ENCODE data around the gene CFAP100.

CFAP100 gene

GRCh38 chr3:126466886-126467610 is 72.3 kb downstream of the CFAP100 start:
- H3K9me3 ChIP-seq (ENCODE audit: control extremely low read depth in 1 of 5, control insufficient read depth in 4 of 5, insufficient read depth in 2 of 5, low read depth in 1 of 5, low read length in 4 of 5) = no peaks in the 10 kb centered on the region
- WGBS (ENCODE audit: insufficient coverage) = 74% methylated on average over 10 of the region's 19 CpGs
- peaks cover 4 to 8% (median 7%) of the 10 kb centered on the region in 4 experiments for H3K4me1 ChIP-seq (ENCODE audit: control extremely low read depth in 1 of 4, control insufficient read depth in 4 of 4, insufficient read depth in 4 of 4, low read length in 3 of 4)
- no peak overlapping the region for H3K27ac ChIP-seq (ENCODE audit: insufficient read depth in 1 of 2, low read depth in 1 of 2, low read length in 2 of 2, poor library complexity in 1 of 2, severe bottlenecking in 2 of 2)
- H3K27me3 ChIP-seq (replicated peaks in 2 of 5; ENCODE audit: control insufficient read depth in 4 of 5, insufficient read depth in 5 of 5, low read length in 4 of 5) = no peaks in the 10 kb centered on the region
- H3K36me3 ChIP-seq (ENCODE audit: control insufficient read depth in 4 of 4, insufficient read depth in 4 of 4, low read length in 3 of 4) = peaks cover 22 to 93% (median 75%) of the 10 kb centered on the region in 4 experiments
- ChIA-PET CTCF (interaction anchor here (1.0 kb wide), 1 partner anchor 9 kb away, joined by 3 read pairs; the partner anchor contains the start of gene ZXDC), POLR2A (no interaction called here)
- DNase-seq = no peak
- H3K4me3 ChIP-seq (ENCODE audit: control insufficient read depth in 1 of 7, extremely low read depth in 1 of 7, insufficient read depth in 4 of 7, low read depth in 2 of 7, low read length in 6 of 7) = no peak overlapping the region

GRCh38 chr3:126467611-126467955 is 72.9 kb downstream of the CFAP100 start:
- H3K4me1 ChIP-seq (ENCODE audit: control extremely low read depth in 1 of 4, control insufficient read depth in 4 of 4, insufficient read depth in 4 of 4, low read length in 3 of 4) = peaks cover 9 to 14% (median 11%) of the 10 kb centered on the region in 4 experiments
- no peaks in the 10 kb centered on the region for H3K9me3 ChIP-seq (ENCODE audit: control extremely low read depth in 1 of 5, control insufficient read depth in 4 of 5, insufficient read depth in 2 of 5, low read depth in 1 of 5, low read length in 4 of 5)
- no peak for DNase-seq
- WGBS (ENCODE audit: insufficient coverage) = 85% methylated on average over 8 of the region's 8 CpGs
- POLR2A ChIA-PET = interaction anchor here (0.7 kb wide), 1 partner anchor 482 kb away, joined by 3 read pairs; no protein-coding TSS in a partner anchor
- no peaks in the 10 kb centered on the region for H3K27me3 ChIP-seq (replicated peaks in 2 of 5; ENCODE audit: control insufficient read depth in 4 of 5, insufficient read depth in 5 of 5, low read length in 4 of 5)
- CTCF ChIA-PET = no interaction called here
- H3K4me3 ChIP-seq (ENCODE audit: control insufficient read depth in 1 of 7, extremely low read depth in 1 of 7, insufficient read depth in 4 of 7, low read depth in 2 of 7, low read length in 6 of 7) = no peak overlapping the region
- H3K27ac ChIP-seq (ENCODE audit: insufficient read depth in 1 of 2, low read depth in 1 of 2, low read length in 2 of 2, poor library complexity in 1 of 2, severe bottlenecking in 2 of 2) = no peak overlapping the region
- H3K36me3 ChIP-seq (ENCODE audit: control insufficient read depth in 4 of 4, insufficient read depth in 4 of 4, low read length in 3 of 4) = peaks cover 22 to 87% (median 71%) of the 10 kb centered on the region in 4 experiments

DNA sequence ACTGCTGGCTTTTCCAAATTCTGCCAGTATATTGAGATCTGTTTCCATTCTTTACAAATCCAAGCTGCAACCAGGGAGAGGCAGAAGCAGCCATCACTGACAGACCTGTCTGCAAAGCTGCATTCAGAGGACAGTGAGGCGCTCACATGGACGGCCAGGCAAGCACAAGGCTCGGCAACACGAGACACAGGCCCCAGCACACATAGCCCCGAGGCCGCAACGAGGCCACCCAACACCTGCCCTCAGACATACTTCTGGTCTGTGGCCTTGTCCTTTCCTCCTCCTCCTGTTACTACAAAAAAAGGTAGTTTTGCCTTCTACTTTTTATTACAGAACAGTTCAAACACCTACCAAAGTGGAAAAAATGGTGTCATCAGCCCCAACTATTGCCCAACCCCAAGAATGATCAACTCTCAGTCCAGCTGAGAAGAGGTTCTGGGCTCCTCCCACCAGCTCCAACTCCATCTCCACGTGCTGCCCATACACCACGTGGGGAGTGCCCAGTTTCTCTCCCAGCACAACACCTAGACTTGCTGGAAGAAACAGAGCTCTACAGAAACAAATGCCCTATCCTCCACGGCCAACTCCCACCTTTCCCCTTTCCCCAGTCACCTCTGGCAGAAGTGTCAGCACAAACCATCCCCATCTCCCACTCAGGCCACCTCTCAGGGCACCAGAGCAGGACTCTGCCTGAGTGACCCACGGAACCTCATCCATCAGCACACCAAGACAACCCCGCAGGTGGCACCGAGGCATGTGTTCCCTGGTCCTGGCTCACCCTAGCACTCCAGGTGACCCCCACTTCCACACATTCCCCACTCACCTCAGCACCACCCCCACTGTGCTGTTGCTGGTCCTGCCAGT is 73.6 kb downstream of the CFAP100 start:
- Histone ChIP-seq H3K27me3 (replicated peaks in 2 of 5; ENCODE audit: control insufficient read depth in 4 of 5, insufficient read depth in 5 of 5, low read length in 4 of 5) (no peaks in the 10 kb centered on the region), H3K4me1 (ENCODE audit: control extremely low read depth in 1 of 4, control insufficient read depth in 4 of 4, insufficient read depth in 4 of 4, low read length in 3 of 4) (peaks cover 15 to 20% (median 18%) of the 10 kb centered on the region in 4 experiments), H3K4me3 (ENCODE audit: control insufficient read depth in 1 of 7, extremely low read depth in 1 of 7, insufficient read depth in 4 of 7, low read depth in 2 of 7, low read length in 6 of 7) (no peak overlapping the region), H3K27ac (ENCODE audit: insufficient read depth in 1 of 2, low read depth in 1 of 2, low read length in 2 of 2, poor library complexity in 1 of 2, severe bottlenecking in 2 of 2) (no peak overlapping the region), H3K36me3 (ENCODE audit: control insufficient read depth in 4 of 4, insufficient read depth in 4 of 4, low read length in 3 of 4) (peaks cover 20 to 80% (median 68%) of the 10 kb centered on the region in 4 experiments), H3K9me3 (ENCODE audit: control extremely low read depth in 1 of 5, control insufficient read depth in 4 of 5, insufficient read depth in 2 of 5, low read depth in 1 of 5, low read length in 4 of 5) (no peaks in the 10 kb centered on the region)
- ChIA-PET CTCF (no interaction called here), POLR2A (interaction anchor here (0.7 kb wide), 1 partner anchor 483 kb away, joined by 3 read pairs; no protein-coding TSS in a partner anchor)
- WGBS (ENCODE audit: insufficient coverage) = 97% methylated on average over 9 of the region's 13 CpGs
- DNase-seq = no peak

DNA sequence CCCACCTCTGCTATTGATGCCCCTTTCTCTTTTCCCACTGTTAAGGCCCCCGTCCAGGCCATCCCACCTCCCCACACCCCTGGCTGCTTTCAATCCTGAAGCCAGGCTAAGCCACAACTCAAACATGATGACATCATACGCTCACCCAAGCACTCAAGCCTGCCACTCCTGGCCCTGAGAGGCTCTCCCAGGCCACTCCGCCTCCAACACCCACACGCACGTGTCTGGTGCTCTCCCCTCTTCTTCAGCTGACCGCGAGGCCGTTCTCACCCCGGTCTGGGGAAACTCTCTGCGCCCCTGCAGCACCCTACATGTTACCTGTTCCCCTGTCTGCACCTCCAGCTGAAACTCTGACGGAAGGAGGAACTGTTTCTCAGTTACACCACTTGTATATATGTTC is 74.8 kb downstream of the CFAP100 start:
- POLR2A ChIA-PET = no interaction called here
- Histone ChIP-seq H3K36me3 (ENCODE audit: control insufficient read depth in 4 of 4, insufficient read depth in 4 of 4, low read length in 3 of 4) (peaks cover 18 to 70% (median 61%) of the 10 kb centered on the region in 4 experiments), H3K27ac (ENCODE audit: insufficient read depth in 1 of 2, low read depth in 1 of 2, low read length in 2 of 2, poor library complexity in 1 of 2, severe bottlenecking in 2 of 2) (no peak overlapping the region), H3K9me3 (ENCODE audit: control extremely low read depth in 1 of 5, control insufficient read depth in 4 of 5, insufficient read depth in 2 of 5, low read depth in 1 of 5, low read length in 4 of 5) (no peaks in the 10 kb centered on the region), H3K4me1 (ENCODE audit: control extremely low read depth in 1 of 4, control insufficient read depth in 4 of 4, insufficient read depth in 4 of 4, low read length in 3 of 4) (peaks cover 25 to 31% (median 29%) of the 10 kb centered on the region in 4 experiments), H3K27me3 (replicated peaks in 2 of 5; ENCODE audit: control insufficient read depth in 4 of 5, insufficient read depth in 5 of 5, low read length in 4 of 5) (no peaks in the 10 kb centered on the region), H3K4me3 (ENCODE audit: control insufficient read depth in 1 of 7, extremely low read depth in 1 of 7, insufficient read depth in 4 of 7, low read depth in 2 of 7, low read length in 6 of 7) (no peak overlapping the region)
- DNase-seq = no peak
- CTCF ChIA-PET = no interaction called here
- 93% methylated on average over 4 of the region's 11 CpGs for WGBS (ENCODE audit: insufficient coverage)

DNA sequence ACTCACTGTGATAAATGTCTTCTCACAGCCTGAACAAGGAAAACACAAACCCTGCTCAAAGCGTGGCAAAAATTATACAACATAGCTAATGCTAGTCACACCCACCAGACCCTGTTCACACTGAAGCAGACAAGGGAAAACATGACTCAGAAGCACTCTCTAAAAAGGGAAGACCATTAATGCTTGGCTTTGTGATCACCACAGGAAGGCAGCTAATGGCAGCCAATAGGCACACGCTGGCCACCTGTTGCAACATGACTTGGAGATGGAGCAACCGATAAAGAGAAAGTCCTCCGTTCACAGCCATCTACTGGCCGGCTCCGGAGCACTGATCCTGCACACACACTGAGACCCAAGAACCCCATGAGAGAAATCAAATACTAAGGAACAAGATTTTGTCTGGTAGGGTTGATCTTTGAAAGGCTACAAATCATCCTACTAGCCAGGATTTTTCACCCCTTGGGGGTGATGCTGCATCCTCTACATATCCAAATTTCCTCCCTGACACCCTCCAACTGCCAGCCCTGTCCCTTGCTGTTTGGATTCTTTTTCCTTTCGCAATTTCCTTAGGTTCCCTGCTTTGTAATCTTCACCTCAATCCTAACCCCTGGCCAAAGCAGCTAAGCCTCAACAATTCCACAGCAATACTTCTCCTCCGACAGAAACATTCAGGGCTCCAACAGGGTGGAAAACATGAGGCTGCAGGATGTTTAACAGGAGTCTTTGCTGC is 77.7 kb downstream of the CFAP100 start:
- Histone ChIP-seq H3K36me3 (ENCODE audit: control insufficient read depth in 4 of 4, insufficient read depth in 4 of 4, low read length in 3 of 4) (peaks cover 10 to 40% (median 37%) of the 10 kb centered on the region in 4 experiments), H3K27me3 (replicated peaks in 2 of 5; ENCODE audit: control insufficient read depth in 4 of 5, insufficient read depth in 5 of 5, low read length in 4 of 5) (no peaks in the 10 kb centered on the region), H3K4me1 (ENCODE audit: control extremely low read depth in 1 of 4, control insufficient read depth in 4 of 4, insufficient read depth in 4 of 4, low read length in 3 of 4) (peaks cover 25 to 44% (median 43%) of the 10 kb centered on the region in 4 experiments), H3K27ac (ENCODE audit: insufficient read depth in 1 of 2, low read depth in 1 of 2, low read length in 2 of 2, poor library complexity in 1 of 2, severe bottlenecking in 2 of 2) (no peak overlapping the region), H3K9me3 (ENCODE audit: control extremely low read depth in 1 of 5, control insufficient read depth in 4 of 5, insufficient read depth in 2 of 5, low read depth in 1 of 5, low read length in 4 of 5) (no peaks in the 10 kb centered on the region), H3K4me3 (ENCODE audit: control insufficient read depth in 1 of 7, extremely low read depth in 1 of 7, insufficient read depth in 4 of 7, low read depth in 2 of 7, low read length in 6 of 7) (peak overlapping the region in 6 of 7 experiments; percentile 15 to 74 (median 33))
- ChIA-PET POLR2A (no interaction called here), CTCF (interaction anchor here (0.9 to 4.2 kb wide), 8 partner anchors 9 to 182 kb away, joined by 3 to 14 read pairs (median 3); no protein-coding TSS in a partner anchor)
- peak; percentile 59 to 88 (median 84) for DNase-seq
- 69% methylated on average over 4 of the region's 8 CpGs for WGBS (ENCODE audit: insufficient coverage)

- Histone ChIP-seq H3K4me1 (ENCODE audit: control extremely low read depth in 1 of 4, control insufficient read depth in 4 of 4, insufficient read depth in 4 of 4, low read length in 3 of 4) (peaks cover 25 to 44% (median 43%) of the 10 kb centered on the region in 4 experiments), H3K36me3 (ENCODE audit: control insufficient read depth in 4 of 4, insufficient read depth in 4 of 4, low read length in 3 of 4) (peaks cover 6 to 29% (median 26%) of the 10 kb centered on the region in 4 experiments), H3K9me3 (ENCODE audit: control extremely low read depth in 1 of 5, control insufficient read depth in 4 of 5, insufficient read depth in 2 of 5, low read depth in 1 of 5, low read length in 4 of 5) (no peaks in the 10 kb centered on the region), H3K27me3 (replicated peaks in 2 of 5; ENCODE audit: control insufficient read depth in 4 of 5, insufficient read depth in 5 of 5, low read length in 4 of 5) (no peaks in the 10 kb centered on the region), H3K4me3 (ENCODE audit: control insufficient read depth in 1 of 7, extremely low read depth in 1 of 7, insufficient read depth in 4 of 7, low read depth in 2 of 7, low read length in 6 of 7) (peak overlapping the region in 5 of 7 experiments; percentile 2 to 74 (median 60)), H3K27ac (ENCODE audit: insufficient read depth in 1 of 2, low read depth in 1 of 2, low read length in 2 of 2, poor library complexity in 1 of 2, severe bottlenecking in 2 of 2) (no peak overlapping the region)
- WGBS (ENCODE audit: insufficient coverage) = 50% methylated on average over 4 of the region's 14 CpGs
- ChIA-PET POLR2A (no interaction called here), CTCF (interaction anchor here (1.5 to 4.2 kb wide), 2 partner anchors 11 to 14 kb away, joined by 4 to 14 read pairs; no protein-coding TSS in a partner anchor)
- DNase-seq = peak in 2 of 3 donors; percentile 54 to 66
These were observed 78.8 kb downstream of the CFAP100 start for GRCh38 chr3:126473292-126474168.

Measured in common myeloid progenitor, CD34-positive (primary cell).